NCI-H1694 treated with DMSO at 0.1 percent for 48 hours (cell line): ENCODE measurements around the gene SF3B3.

Experiments
- DNase-seq: peaks from one replicate; lab custom pipeline; 2025; lab: John Stamatoyannopoulos, UW

Gene SF3B3

DNA sequence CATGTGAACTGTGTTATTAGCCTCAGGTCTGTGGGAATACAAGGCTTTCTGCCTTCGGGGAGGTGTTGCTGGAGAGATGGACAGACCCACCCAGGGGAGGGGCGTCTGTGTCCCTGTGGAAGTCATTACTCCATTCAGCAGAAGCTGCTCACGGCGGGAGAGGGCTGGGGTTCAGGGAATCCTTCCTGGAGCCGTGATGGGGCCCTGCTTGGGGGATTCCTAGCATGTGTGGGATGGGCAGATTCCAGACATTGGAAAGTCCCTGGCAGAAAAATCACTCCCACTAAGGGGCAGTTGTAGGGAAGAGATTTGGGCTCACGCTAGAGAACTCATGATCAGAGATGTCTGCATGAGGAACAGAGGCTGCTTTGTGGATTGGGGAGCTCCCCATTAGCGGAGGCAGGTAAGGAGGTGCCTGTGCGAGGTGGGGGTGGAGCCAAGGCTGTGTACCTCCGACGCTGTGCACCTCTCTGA, 66.4 kb downstream of the SF3B3 start:
- no peak for DNase-seq

DNA sequence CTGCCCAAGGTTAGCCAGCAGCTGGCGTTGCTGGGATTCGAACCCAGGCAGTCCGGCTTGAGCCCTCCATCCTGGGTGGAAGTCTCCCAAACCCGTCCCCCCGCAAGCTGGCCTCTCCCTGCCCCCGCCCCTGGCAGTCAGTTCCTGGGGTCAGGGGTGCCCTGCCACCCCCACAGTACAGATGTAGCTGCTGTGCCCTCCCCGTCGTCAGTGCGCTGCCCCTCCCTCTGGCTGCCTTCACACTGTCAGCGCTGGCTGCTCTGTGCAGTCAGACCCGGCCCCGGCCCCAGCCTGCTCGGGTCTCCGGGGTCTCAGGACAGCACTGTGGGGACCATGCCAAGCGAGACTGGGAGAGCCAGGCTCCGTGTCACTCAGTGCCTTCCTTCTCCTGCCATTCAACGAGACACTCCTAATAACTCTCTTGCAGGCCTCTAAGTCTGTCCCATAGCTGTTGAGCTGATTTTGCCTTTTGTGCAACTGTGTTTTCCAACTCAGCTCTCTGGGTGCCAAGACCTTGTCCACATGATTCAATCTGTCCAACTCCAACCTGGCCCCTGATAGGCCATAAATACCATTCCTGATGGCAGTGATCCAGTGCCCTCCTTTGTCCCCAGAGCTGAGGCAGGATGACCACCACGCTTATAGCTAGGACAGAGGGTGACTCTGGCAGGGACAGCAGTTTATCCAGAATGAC, 67.3 kb downstream of the SF3B3 start:
- no peak for DNase-seq

DNA sequence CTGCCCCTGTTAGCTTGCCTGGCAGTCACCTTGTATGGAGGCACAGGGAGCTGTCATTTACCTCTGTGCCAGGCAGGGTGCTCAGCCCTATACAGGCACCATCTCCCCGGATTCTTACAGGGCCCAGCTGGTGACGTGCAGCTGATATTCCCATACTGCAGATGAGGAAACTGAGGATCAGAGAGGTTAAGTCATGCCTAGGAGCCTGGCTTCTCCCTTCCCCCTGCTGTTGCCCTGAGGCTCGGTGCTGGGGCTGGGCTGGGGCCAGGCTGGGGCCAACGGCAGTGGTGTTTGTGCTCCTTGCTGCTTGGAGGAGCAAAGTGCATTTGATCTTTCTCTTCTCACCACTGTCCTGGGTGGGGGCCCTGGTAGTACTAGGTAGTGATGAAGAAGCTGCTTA, 68.0 kb downstream of the SF3B3 start:
- no peak for DNase-seq

GRCh38 chr16:70592106-70592571, 68.5 kb downstream of the SF3B3 start:
- DNase-seq, result no peak

- no peak for DNase-seq
These were observed 69.9 kb downstream of the SF3B3 start for GRCh38 chr16:70593544-70593943.

DNA sequence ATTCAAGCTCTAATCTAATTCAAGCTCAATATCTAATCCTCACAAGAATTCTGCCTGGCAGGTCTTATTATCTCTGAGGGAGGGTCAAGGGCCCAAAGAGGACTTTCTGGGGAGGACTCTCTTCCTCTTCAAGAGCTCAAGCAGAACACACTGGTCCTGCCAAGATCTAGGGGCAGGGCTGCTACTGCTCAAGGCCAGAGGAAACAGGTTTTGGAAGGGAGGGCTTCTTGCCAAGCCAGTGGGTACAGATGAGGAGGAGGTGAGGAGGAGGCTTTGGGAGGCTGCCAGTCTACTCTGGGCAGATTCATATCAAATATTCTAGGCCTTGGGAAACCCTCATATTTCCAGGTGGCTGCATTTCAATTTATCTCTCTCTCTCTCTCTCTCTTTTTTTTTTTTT, 71.0 kb downstream of the SF3B3 start:
- no peak for DNase-seq

- no peak for DNase-seq
These were observed 73.7 kb downstream of the SF3B3 start for GRCh38 chr16:70597135-70597835.

DNA sequence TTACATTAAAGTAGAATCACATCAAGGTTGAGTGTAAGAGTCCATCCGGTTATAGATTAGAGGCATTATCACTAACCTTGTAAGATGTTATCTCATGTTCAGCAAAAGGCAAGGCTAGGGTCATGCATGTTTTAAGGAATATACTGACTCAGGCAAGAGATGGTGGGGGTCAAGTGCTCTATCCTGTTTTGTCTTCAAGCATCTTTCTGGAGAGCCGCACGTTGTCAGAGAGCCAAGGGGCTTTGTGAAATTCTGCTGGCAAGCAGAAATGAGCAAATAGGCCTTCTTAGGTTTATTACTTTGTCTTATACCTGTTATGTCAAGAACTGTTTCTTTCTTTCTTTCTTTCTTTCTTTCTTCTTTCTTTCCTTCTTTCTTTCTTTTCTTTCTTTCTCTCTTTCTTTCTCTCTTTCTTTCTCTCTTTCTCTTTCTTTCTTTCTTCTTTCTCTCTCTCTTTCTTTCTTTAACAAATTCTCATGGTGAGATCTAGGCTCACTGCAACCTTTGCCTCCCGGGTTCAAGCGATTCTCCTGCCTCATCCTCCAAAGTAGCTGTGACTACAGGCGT, 75.4 kb downstream of the SF3B3 start:
- no peak for DNase-seq

DNA sequence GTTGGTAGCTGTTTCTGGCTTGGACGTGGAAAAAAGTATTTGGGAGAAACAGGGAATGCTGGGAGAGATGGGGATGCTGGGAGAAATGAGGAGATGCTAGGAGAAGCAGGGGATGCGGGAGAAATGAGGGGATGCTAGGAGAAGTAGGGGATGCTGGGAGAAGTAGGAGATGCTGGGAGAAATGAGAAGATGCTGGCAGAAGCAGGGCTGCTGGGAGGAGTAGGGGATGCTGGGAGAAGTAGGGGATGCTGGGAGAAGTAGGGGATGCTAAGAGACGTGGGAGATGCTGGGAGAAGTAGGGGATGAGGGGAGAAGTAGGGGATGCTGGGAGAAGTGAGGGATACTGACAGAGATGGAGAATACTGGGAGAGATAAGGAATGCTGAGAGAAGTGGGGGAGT, 77.1 kb downstream of the SF3B3 start:
- DNase-seq, result no peak

- DNase-seq, result no peak
These were observed 78.3 kb downstream of the SF3B3 start for GRCh38 chr16:70601576-70602575.

- no peak for DNase-seq
These were observed 79.2 kb downstream of the SF3B3 start for GRCh38 chr16:70602831-70603230.

DNA sequence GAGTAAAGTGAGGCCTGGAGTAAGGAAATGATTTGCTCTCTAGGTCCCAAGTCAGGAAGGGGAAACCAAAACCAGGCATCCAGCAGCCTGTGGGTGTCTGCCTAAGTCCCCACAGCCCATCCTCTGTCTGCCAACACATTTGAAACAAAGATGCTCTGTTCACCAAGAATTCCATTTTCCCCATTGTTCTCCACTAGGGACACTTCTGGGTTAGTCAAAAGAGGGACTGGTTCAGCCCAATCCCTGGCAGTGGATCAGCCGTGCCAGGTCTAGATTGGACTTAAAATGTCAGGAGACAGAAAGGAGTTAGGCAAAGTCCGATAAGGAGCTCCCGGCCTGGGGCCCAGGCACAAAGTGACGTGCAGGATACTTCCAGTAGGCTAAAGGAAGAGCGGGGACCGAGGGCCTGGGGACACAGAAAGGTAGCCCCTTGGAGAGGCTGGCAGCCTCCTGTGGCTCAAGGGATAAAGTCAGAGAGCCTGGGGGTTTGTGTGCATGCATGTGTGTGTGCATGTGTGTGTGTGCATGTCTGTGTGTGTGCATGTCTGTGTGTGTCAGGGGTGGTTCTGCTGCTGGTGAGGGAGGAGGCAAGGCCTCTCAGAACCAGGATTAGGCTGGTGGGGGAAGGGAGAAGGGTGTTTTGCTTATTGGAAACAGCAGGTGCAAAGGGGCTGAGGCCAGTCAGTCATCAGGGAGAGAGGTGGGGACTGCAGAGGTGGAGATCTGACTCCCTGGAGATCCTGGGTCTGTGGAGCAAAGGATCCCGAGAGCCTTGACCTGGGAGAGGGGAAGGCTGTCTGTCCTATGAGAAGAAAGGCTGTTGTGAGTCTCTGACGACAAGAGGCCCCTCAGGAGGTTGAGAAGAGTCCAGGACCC, 81.0 kb downstream of the SF3B3 start:
- no peak for DNase-seq

- DNase-seq, result no peak
These were observed 81.7 kb downstream of the SF3B3 start for GRCh38 chr16:70605283-70605657.

GRCh38 chr16:70608521-70608920, 84.9 kb downstream of the SF3B3 start:
- no peak for DNase-seq

- DNase-seq, result no peak
These were observed 86.9 kb downstream of the SF3B3 start for GRCh38 chr16:70610273-70611223.

DNA sequence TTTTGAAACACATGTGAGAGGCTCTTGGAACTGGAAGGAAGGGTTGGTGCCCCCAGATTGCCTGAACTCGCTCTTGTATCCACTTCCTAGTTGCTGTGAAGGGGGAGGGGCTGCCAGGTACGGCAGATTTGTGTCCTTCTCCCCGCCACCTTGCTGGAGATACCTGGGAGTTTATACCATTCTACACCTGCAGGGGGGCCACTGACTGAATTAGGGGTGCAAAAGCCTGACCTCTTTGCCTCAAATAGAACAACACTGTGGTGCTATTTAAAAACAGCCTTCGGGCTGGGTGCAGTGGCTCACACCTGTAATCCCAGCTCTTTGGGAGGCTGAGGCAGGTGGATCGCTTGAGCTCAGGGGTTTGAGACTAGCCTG, 87.6 kb downstream of the SF3B3 start:
- DNase-seq, result no peak

DNA sequence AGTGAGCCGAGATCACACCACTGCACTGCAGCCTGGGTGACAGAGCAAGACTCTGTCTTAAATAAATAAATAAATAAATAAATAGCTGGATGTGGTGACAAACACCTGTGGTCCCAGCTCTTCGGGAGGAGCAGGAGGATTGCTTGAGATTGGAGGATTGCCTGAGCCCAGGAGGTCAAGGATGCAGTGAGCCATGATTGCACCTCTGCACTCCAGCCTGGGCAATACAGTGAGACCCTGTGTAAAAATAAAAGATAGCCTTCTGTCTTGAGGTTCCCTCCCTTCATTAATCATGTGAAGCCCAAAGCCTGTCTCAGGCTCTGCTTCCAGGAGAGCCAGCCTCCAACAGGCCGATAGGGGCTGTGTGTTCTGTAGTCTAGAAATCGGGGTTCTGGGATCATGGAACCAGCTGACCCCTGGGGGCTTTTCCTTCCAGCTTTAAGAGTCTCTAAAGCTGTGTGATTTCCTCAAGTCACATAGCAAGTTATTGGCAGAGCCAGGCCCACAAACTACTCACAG, 88.2 kb downstream of the SF3B3 start:
- no peak for DNase-seq

- DNase-seq, result no peak
These were observed 89.3 kb downstream of the SF3B3 start for GRCh38 chr16:70612931-70613330.

DNA sequence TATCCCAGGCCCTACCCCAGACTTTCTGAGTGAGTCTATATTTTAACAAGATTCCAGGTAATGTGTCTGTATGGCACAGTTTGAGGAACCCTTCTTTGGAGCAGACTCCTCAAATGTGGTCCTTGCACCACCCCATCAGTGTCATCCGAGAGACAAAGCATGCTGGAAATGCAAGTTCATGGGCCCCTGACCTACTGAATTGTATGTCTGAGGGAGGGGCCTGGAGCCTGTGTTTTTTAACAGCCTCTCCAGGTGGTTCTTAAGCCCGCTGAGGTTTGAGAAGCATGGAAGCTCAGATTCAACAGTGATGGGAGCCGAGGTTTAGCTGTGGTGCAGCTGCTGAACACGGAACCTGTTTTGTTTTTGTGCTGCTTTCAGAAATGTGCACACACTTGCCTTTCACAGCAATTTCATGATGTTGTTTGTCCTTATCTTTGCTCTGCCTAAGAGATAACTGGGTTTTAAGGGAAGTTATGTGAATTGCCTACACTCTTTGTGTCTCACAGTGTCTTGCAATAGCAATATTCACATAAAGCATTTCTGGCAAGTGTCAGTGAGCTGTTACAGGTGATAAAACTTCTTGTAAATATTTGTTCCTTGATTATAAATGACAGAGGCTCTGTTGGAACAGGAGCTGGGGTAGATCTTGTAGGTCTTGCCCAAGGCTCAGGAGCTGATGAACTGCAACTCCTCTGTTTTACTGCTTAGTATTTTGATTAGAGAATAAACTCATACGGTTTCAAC, 90.8 kb downstream of the SF3B3 start:
- no peak for DNase-seq
